Effector memory CD8-positive, alpha-beta T cell (primary cell): ENCODE results near the gene SLIT3.
"Not testable (repeated sequence)": the region's sequence is repeated elsewhere in the genome, so short reads cannot be mapped to it uniquely, and the experiment has no call there.

ENCODE experiments used
- ATAC-seq: fragments of 150-1000 bp; cut with Tn5 transposase; replicated peaks from 2 replicates; pipeline ENCODE4 v1.10.0; 2021; ENCODE audit warnings: mild to moderate bottlenecking, moderate library complexity
- DNase-seq, 3 experiments: peaks; one replicate each; pipeline ENCODE4 v3.0.0; 2021
- H3K27ac Mint-ChIP-seq, 2 donors: one replicate each; pipeline ENCODE4 v1.8.0; 2022; ENCODE audit warnings: mild to moderate bottlenecking in 2 of 2, mixed read lengths in 2 of 2, moderate library complexity in 2 of 2
- H3K27me3 Mint-ChIP-seq, 2 donors: one replicate each; pipeline ENCODE4 v1.8.0; 2022; ENCODE audit warnings: mixed read lengths in 2 of 2
- H3K36me3 Mint-ChIP-seq: one replicate; pipeline ENCODE4 v1.8.0; 2022; ENCODE audit warnings: mild to moderate bottlenecking, moderate library complexity, mixed read lengths; ENCODE audit not compliant: insufficient read depth
- H3K4me1 Mint-ChIP-seq, 2 donors: one replicate each; pipeline ENCODE4 v1.8.0; 2022; ENCODE audit warnings: low read depth in 2 of 2, mixed read lengths in 2 of 2
- H3K4me3 Mint-ChIP-seq, 2 donors: one replicate each; pipeline ENCODE4 v1.8.0; 2022; ENCODE audit warnings: mild to moderate bottlenecking in 2 of 2, mixed read lengths in 2 of 2, moderate library complexity in 2 of 2
- H3K9me3 Mint-ChIP-seq, 2 donors: one replicate each; pipeline ENCODE4 v1.8.0; 2022; ENCODE audit warnings: mixed read lengths in 2 of 2

Gene SLIT3

GRCh38 chr5:169218861-169219260 lies 82.1 kb downstream of the SLIT3 start:
- DNase-seq (no peak), ATAC-seq (no peak)
- Mint-ChIP-seq H3K36me3 (no peaks in the 10 kb centered on the region), H3K4me1 (peaks cover 0 to 3% of the 10 kb centered on the region in 2 donors), H3K9me3 (peaks cover 0 to 7% of the 10 kb centered on the region in 2 donors), H3K27me3 (peaks cover 0 to 24% of the 10 kb centered on the region in 2 donors), H3K27ac (peak overlapping the region in 1 of 2 donors; percentile 75), H3K4me3 (peak overlapping the region in 1 of 2 donors; percentile 29)

- peaks cover 0 to 3% of the 10 kb centered on the region in 2 donors for H3K4me1 Mint-ChIP-seq
- H3K27me3 Mint-ChIP-seq: peaks cover 0 to 24% of the 10 kb centered on the region in 2 donors
- peak in 1 of 3 experiments; percentile 11 for DNase-seq
- no peak for ATAC-seq
- H3K9me3 Mint-ChIP-seq: peaks cover 0 to 7% of the 10 kb centered on the region in 2 donors
- no peaks in the 10 kb centered on the region for H3K36me3 Mint-ChIP-seq
- H3K27ac Mint-ChIP-seq: no peak overlapping the region
- H3K4me3 Mint-ChIP-seq: no peak overlapping the region
Measured at GRCh38 chr5:169218176-169218575, 82.8 kb downstream of the SLIT3 start.

GRCh38 chr5:169216866-169217265 lies 84.1 kb downstream of the SLIT3 start:
- Mint-ChIP-seq H3K27ac (no peak overlapping the region), H3K36me3 (no peaks in the 10 kb centered on the region), H3K4me3 (no peak overlapping the region), H3K9me3 (peaks cover 0 to 9% of the 10 kb centered on the region in 2 donors), H3K27me3 (peaks cover 0 to 24% of the 10 kb centered on the region in 2 donors), H3K4me1 (peaks cover 0 to 3% of the 10 kb centered on the region in 2 donors)
- no peak for DNase-seq
- ATAC-seq: no peak

- no peaks in the 10 kb centered on the region for H3K4me1 Mint-ChIP-seq
- no peaks in the 10 kb centered on the region for H3K36me3 Mint-ChIP-seq
- no peak overlapping the region for H3K27ac Mint-ChIP-seq
- peaks cover 0 to 9% of the 10 kb centered on the region in 2 donors for H3K9me3 Mint-ChIP-seq
- no peak overlapping the region for H3K4me3 Mint-ChIP-seq
- ATAC-seq: no peak
- DNase-seq: no peak
- peaks cover 0 to 12% of the 10 kb centered on the region in 2 donors for H3K27me3 Mint-ChIP-seq
Measured at GRCh38 chr5:169213479-169213878, 87.5 kb downstream of the SLIT3 start.

- not testable (repeated sequence) for H3K4me1 Mint-ChIP-seq, ATAC-seq, H3K9me3 Mint-ChIP-seq, H3K27ac Mint-ChIP-seq, DNase-seq, H3K36me3 Mint-ChIP-seq, H3K4me3 Mint-ChIP-seq
- H3K27me3 Mint-ChIP-seq: peaks cover 0 to 12% of the 10 kb centered on the region in 2 donors
Measured at GRCh38 chr5:169211761-169212160, 89.2 kb downstream of the SLIT3 start.

- DNase-seq (no peak), ATAC-seq (no peak)
- Mint-ChIP-seq H3K4me1 (no peaks in the 10 kb centered on the region), H3K27me3 (no peaks in the 10 kb centered on the region), H3K4me3 (no peak overlapping the region), H3K27ac (no peak overlapping the region), H3K36me3 (no peaks in the 10 kb centered on the region), H3K9me3 (peaks cover 4 to 14% of the 10 kb centered on the region in 2 donors)
Measured at GRCh38 chr5:169204788-169205400, 96.0 kb downstream of the SLIT3 start.

GRCh38 chr5:169202969-169203368 lies 98.0 kb downstream of the SLIT3 start:
- Mint-ChIP-seq H3K27me3 (no peaks in the 10 kb centered on the region), H3K36me3 (no peaks in the 10 kb centered on the region), H3K4me3 (no peak overlapping the region), H3K27ac (no peak overlapping the region), H3K4me1 (no peaks in the 10 kb centered on the region), H3K9me3 (peaks cover 4 to 14% of the 10 kb centered on the region in 2 donors)
- no peak for DNase-seq
- ATAC-seq: no peak

- no peak for DNase-seq
Measured at GRCh38 chr5:169201597-169201996, 99.3 kb downstream of the SLIT3 start.

GRCh38 chr5:169200125-169200778 lies 100.7 kb downstream of the SLIT3 start:
- H3K9me3 Mint-ChIP-seq: peaks cover 4 to 14% of the 10 kb centered on the region in 2 donors
- ATAC-seq: no peak
- no peaks in the 10 kb centered on the region for H3K4me1 Mint-ChIP-seq
- DNase-seq: no peak
- no peaks in the 10 kb centered on the region for H3K36me3 Mint-ChIP-seq
- H3K27me3 Mint-ChIP-seq: no peaks in the 10 kb centered on the region
- no peak overlapping the region for H3K27ac Mint-ChIP-seq
- H3K4me3 Mint-ChIP-seq: no peak overlapping the region

More at GRCh38 chr5:169201597-169201996, 99.3 kb downstream of the SLIT3 start:
- H3K4me1 Mint-ChIP-seq: no peaks in the 10 kb centered on the region
- H3K27me3 Mint-ChIP-seq: no peaks in the 10 kb centered on the region
- no peak overlapping the region for H3K4me3 Mint-ChIP-seq
- no peak for ATAC-seq
- H3K27ac Mint-ChIP-seq: no peak overlapping the region
- H3K9me3 Mint-ChIP-seq: peaks cover 4 to 14% of the 10 kb centered on the region in 2 donors
- no peaks in the 10 kb centered on the region for H3K36me3 Mint-ChIP-seq

- Mint-ChIP-seq H3K4me3 (no peak overlapping the region), H3K9me3 (peaks cover 0 to 4% of the 10 kb centered on the region in 2 donors), H3K36me3 (no peaks in the 10 kb centered on the region), H3K27me3 (peaks cover 0 to 10% of the 10 kb centered on the region in 2 donors), H3K4me1 (no peaks in the 10 kb centered on the region), H3K27ac (no peak overlapping the region)
- ATAC-seq (no peak), DNase-seq (no peak)
Measured at GRCh38 chr5:169197343-169197742, 103.6 kb downstream of the SLIT3 start.

GRCh38 chr5:169196059-169196458 lies 104.9 kb downstream of the SLIT3 start:
- no peak for ATAC-seq
- Mint-ChIP-seq H3K4me3 (no peak overlapping the region), H3K9me3 (no peaks in the 10 kb centered on the region), H3K36me3 (no peaks in the 10 kb centered on the region), H3K27ac (no peak overlapping the region), H3K27me3 (peaks cover 0 to 10% of the 10 kb centered on the region in 2 donors), H3K4me1 (no peaks in the 10 kb centered on the region)
- DNase-seq: no peak

GRCh38 chr5:169195601-169196000 lies 105.3 kb downstream of the SLIT3 start:
- DNase-seq (no peak), ATAC-seq (no peak)
- no peaks in the 10 kb centered on the region for H3K4me1 Mint-ChIP-seq
- H3K27me3 Mint-ChIP-seq: peaks cover 0 to 10% of the 10 kb centered on the region in 2 donors
- no peak overlapping the region for H3K27ac Mint-ChIP-seq
- no peak overlapping the region for H3K4me3 Mint-ChIP-seq
- no peaks in the 10 kb centered on the region for H3K36me3 Mint-ChIP-seq
- no peaks in the 10 kb centered on the region for H3K9me3 Mint-ChIP-seq

GRCh38 chr5:169192536-169192935 lies 108.4 kb downstream of the SLIT3 start:
- no peak for DNase-seq
- ATAC-seq: no peak
- H3K4me1 Mint-ChIP-seq: no peaks in the 10 kb centered on the region

GRCh38 chr5:169190849-169191248 lies 110.1 kb downstream of the SLIT3 start:
- no peak for DNase-seq
- H3K4me1 Mint-ChIP-seq: no peaks in the 10 kb centered on the region
- H3K27me3 Mint-ChIP-seq: peaks cover 4 to 10% of the 10 kb centered on the region in 2 donors
- no peaks in the 10 kb centered on the region for H3K9me3 Mint-ChIP-seq
- H3K4me3 Mint-ChIP-seq: no peak overlapping the region
- no peaks in the 10 kb centered on the region for H3K36me3 Mint-ChIP-seq
- no peak overlapping the region for H3K27ac Mint-ChIP-seq
- ATAC-seq: no peak

More at GRCh38 chr5:169192536-169192935, 108.4 kb downstream of the SLIT3 start:
- no peaks in the 10 kb centered on the region for H3K9me3 Mint-ChIP-seq
- no peak overlapping the region for H3K4me3 Mint-ChIP-seq
- H3K36me3 Mint-ChIP-seq: no peaks in the 10 kb centered on the region
- peaks cover 4 to 10% of the 10 kb centered on the region in 2 donors for H3K27me3 Mint-ChIP-seq
- H3K27ac Mint-ChIP-seq: no peak overlapping the region
